Activated CD4-positive, alpha-beta T cell treated with anti-CD3 and anti-CD28 coated beads, Interleukin-2, Interleukin-4, amounts not matched to agents 100 ng/mL and 50 ng/mL, durations not matched to agents 16 hours and 8 hours (primary cell): Measurements from ENCODE around the gene SIGLEC8.

ENCODE experiments used
- DNase-seq: peaks from one replicate; pipeline ENCODE4 v3.0.0-alpha.2; 2020; ENCODE audit warnings: low spot score

Gene SIGLEC8

DNA sequence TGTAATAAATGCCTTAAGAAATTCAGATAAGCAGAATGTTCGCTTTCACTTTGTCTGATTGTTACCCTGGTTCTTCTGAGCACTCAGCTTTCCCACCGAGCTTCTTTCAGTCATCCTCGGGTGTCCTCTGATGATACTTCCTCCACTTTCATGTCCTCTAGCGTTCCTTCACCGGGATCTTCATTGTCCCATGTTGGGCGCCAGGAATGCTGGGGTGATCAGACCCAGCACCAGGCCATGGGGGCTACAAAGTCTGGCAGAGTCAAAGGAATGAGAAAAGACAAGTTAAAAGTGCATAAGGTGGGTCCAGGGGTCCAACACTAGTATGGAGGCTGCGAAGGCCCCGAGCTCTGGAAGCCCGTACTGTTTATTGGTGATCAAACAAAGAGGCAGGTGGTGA, 56.1 kb downstream of the SIGLEC8 start:
- DNase-seq = no peak
